ENCODE data around the gene TAOK2.
A peak's percentile ranks its signal among the peaks of the same experiment; 100 is the strongest.

The TAOK2 gene

GRCh38 chr16:29963021-29963743 lies 10.5 kb upstream of the TAOK2 start:
- no peak for DNase-seq

GRCh38 chr16:29968205-29968604 lies 5.5 kb upstream of the TAOK2 start:
- DNase-seq: no peak

- DNase-seq: no peak
Measured at GRCh38 chr16:29971304-29971703, 2.4 kb upstream of the TAOK2 start.

GRCh38 chr16:29972500-29972899 lies 1.2 kb upstream of the TAOK2 start:
- DNase-seq: no peak

- DNase-seq: no peak
Measured at GRCh38 chr16:29972992-29973383, 680 bp upstream of the TAOK2 start.

- DNase-seq: peak; percentile 40
Measured at GRCh38 chr16:29974291-29975133, 844 bp downstream of the TAOK2 start.

GRCh38 chr16:29975134-29975538 lies 1.5 kb downstream of the TAOK2 start:
- DNase-seq: no peak

GRCh38 chr16:29975811-29976511 lies 2.3 kb downstream of the TAOK2 start:
- no peak for DNase-seq

- DNase-seq: no peak
Measured at GRCh38 chr16:29977063-29977825, 3.6 kb downstream of the TAOK2 start.

- no peak for DNase-seq
Measured at GRCh38 chr16:29978081-29978480, 4.4 kb downstream of the TAOK2 start.

- DNase-seq: no peak
Measured at GRCh38 chr16:29978564-29979270, 5.0 kb downstream of the TAOK2 start.

GRCh38 chr16:29982560-29983419 lies 9.1 kb downstream of the TAOK2 start:
- no peak for DNase-seq

- DNase-seq: no peak
Measured at GRCh38 chr16:29983420-29984136, 9.9 kb downstream of the TAOK2 start.

- DNase-seq: no peak
Measured at GRCh38 chr16:29984137-29984763, 10.6 kb downstream of the TAOK2 start.

GRCh38 chr16:29984764-29985147 lies 11.1 kb downstream of the TAOK2 start:
- no peak for DNase-seq

GRCh38 chr16:29985271-29985811 lies 11.7 kb downstream of the TAOK2 start:
- no peak for DNase-seq

- no peak for DNase-seq
Measured at GRCh38 chr16:29986231-29986630, 12.6 kb downstream of the TAOK2 start.

GRCh38 chr16:29986931-29987330 lies 13.3 kb downstream of the TAOK2 start:
- no peak for DNase-seq

- no peak for DNase-seq
Measured at GRCh38 chr16:29987371-29988085, 13.9 kb downstream of the TAOK2 start.
